COLO668 (cell line): ENCODE measurements around the gene ENTPD2.
A peak's percentile ranks its signal among the peaks of the same experiment; 100 is the strongest.

Source experiments
- DNase-seq: peaks from one replicate; lab custom pipeline; 2025; ENCODE audit not compliant: unreplicated experiment; lab: John Stamatoyannopoulos, UW

Gene ENTPD2

DNA sequence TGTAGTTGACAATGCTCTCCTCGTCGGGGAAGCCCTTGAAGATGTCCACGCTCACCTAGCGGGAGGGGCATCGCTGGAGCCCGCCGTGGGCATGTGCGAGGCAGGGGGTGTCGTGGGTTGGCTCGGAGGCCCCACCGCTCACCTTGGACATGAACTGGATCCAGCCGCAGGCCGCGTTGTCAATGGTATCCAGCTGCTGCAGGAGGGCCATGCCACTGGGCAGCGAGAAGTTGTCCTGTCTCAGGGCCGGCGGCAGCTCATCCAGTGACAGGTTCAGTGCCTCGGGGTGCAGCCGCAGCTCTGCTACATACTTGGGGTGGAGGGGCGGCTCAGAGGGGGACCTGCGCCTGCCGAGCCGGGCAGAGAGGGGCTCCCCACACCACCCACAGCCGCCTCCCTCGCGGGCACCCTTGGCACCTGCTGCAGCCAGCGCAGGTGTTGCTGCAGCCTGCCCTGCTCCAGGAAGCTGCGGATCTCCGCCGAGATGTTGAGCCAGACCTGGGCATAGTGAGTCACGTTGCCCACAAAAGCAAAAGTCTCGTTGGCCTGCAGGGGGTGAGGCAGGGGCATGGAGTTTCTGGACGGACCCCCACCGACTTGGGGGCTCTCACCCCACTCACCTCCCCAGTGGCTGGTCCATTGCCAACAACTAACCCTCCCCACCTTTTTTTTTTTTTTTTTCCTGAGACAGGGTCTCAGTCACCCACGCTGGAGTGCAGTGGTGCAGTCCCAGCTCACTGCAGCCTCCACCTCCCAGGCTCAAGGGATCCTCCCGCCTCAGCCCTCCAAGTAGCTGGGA lies 34.9 kb downstream of the ENTPD2 start:
- no peak for DNase-seq

- no peak for DNase-seq
Measured at GRCh38 chr9:137017791-137018497, 35.9 kb downstream of the ENTPD2 start.

- DNase-seq = no peak
Measured at GRCh38 chr9:137017071-137017470, 36.8 kb downstream of the ENTPD2 start.

DNA sequence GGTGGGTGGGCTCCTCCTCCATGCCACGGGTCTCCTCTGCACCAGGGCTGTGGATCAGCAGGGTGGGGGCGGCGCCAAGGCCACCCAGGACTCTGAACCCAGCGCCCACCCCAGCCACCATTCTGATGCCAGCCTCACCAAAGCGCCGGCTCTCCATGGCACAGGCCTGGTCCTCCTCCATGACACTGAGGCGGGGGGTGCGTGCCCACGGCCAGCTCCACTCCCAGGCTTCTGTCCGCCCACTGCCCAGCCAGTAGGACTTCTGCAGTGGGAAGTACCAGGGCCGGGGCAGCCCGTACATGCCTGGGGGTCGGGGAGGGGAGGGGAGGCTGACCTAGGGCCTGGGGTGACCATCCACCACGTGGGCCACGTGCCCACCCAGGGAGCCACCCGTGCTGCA lies 37.4 kb downstream of the ENTPD2 start:
- no peak for DNase-seq

DNA sequence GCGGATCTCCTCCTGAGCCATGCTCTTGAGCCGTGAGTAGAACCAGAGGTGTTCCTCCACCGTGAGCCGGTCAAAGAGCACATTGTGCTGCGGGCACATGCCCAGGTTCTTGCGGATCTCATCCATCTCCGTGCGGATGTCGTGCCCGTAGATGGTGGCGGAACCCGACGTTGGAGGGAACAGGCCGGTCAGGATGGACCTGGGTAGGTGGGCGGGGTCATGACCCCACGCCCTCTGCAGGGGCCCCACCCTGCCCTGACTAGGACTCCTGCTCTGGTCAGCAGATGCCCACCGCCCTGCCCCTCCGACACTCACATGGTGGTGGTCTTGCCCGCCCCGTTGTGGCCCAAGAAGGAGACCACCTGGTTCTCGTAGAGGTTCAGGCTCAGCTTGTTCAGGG lies 37.9 kb downstream of the ENTPD2 start:
- no peak for DNase-seq

- DNase-seq = no peak
Measured at GRCh38 chr9:137015540-137015930, 38.3 kb downstream of the ENTPD2 start.

DNA sequence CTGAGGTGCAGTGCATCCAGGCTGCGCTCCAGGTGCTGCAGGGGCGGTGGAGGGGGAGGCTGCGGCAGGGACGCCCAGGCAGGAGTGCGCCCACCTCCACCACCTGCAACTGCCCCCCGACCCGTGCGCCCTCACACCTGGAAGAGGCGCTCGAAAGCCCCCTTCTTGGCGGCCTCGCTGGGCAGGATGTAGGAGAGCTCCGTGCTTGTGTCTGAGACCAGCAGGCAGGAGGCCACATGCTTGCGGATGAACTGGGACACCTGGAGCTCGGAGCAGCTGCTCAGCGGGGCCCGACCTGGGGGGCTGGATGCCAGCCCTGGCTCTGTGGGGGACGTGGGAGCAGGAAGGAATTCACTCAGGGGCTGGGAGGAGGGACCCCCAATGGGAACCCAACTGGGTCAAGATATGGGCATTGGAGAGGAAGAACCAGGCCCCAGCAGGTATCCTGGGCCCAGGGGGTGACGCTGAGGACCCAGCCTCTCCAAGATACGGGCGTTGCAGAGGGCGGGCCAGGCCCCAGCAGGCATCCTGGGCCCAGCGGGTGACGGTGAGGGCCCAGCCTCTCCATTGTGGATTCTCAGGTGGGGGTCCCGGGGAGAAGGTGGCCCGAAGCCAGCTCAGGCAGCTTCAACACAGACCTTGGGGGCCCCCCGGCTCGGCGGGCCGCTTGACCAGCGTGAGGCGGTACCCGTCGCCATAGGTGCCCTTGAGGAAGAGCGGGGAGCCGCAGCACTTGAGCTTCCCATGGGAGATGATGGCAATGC lies 38.9 kb downstream of the ENTPD2 start:
- DNase-seq = no peak

- no peak for DNase-seq
Measured at GRCh38 chr9:137014166-137014565, 39.7 kb downstream of the ENTPD2 start.

GRCh38 chr9:137013571-137013940 lies 40.3 kb downstream of the ENTPD2 start:
- no peak for DNase-seq

GRCh38 chr9:137012694-137013570 lies 40.9 kb downstream of the ENTPD2 start:
- no peak for DNase-seq

GRCh38 chr9:137011907-137012675 lies 41.8 kb downstream of the ENTPD2 start:
- no peak for DNase-seq

DNA sequence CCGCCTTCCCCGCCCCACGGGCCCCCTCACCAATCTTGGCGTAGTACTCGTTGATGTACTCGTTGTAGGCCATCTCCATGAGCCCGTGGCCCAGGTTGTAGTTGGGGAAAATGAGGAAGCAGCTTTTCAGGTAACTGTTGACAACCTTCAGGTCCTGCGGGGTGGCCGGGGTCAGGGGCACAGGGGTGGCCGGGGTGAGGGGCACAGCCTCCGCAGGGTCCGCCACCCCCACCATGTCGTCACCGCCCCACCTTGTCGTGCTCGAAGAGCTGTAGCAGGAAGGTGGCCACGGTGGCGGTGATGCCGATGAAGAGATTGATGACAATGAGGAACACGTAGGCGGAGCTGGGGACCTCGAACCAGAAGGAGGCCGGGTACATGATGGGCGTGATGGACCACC lies 42.7 kb downstream of the ENTPD2 start:
- no peak for DNase-seq

- peak; percentile 87 for DNase-seq
Measured at GRCh38 chr9:137009938-137010732, 43.7 kb downstream of the ENTPD2 start.

DNA sequence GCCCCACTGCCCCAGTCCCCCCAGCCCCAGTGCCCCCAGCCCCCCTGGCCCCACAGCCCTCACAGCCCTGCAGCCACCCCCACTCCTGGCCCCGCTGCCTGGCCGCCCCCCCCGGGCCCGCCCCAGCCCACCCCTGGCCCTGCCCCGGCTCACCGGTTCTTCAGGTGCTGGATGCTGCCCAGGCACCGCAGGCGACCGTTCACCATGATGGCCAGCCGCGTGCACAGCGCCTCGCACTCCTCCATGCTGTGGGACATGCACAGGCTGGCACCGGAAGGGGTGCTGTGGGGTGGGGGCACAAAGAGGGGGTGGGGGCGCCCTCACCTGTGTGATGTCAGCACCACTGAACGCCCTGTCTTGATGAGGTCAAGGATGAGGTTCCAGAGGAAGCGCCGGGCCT lies 44.6 kb downstream of the ENTPD2 start:
- DNase-seq = no peak

DNA sequence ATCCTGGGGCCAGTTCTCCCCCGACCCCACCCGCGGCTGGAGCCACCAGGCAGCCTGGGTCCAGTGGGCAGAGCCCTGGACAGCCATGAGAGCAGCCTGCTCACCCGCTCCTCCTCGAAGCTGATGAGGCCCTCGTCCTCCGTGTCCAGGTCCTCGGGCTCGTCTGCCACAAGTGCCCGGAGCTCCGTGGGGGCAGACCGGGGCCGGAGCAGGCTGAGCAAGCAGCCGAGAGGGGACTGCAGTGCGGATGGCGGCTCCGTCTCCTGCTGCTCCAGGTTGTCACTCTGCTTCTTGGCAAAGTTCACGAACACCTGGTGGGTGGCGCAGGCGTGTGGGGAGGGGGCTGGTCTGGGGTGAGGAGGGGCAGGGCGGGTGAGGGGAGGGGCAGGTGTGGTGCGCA lies 45.5 kb downstream of the ENTPD2 start:
- no peak for DNase-seq

DNA sequence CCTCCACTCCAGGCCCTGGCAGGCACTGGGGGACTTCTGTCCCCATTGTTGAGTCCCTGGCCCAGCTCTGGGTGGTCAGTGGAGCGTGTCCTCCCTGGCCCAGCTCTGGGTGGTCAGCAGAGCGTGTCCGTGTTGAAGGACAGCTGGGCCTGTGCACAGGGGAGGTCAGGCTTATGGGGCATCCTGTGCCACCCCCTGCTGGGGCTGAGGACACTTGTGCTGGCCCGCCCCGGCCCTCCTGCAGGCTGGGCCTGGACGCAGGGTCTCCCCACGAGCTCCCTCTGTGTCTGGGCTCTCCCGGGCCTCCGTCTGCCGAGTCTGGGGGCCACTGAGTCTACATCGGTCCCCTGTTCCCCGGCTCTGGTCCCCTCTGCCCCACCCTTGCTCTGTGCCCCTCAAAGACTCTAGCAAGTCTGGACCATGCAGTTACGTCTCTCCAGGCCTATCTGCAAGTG lies 46.0 kb downstream of the ENTPD2 start:
- DNase-seq = no peak

DNA sequence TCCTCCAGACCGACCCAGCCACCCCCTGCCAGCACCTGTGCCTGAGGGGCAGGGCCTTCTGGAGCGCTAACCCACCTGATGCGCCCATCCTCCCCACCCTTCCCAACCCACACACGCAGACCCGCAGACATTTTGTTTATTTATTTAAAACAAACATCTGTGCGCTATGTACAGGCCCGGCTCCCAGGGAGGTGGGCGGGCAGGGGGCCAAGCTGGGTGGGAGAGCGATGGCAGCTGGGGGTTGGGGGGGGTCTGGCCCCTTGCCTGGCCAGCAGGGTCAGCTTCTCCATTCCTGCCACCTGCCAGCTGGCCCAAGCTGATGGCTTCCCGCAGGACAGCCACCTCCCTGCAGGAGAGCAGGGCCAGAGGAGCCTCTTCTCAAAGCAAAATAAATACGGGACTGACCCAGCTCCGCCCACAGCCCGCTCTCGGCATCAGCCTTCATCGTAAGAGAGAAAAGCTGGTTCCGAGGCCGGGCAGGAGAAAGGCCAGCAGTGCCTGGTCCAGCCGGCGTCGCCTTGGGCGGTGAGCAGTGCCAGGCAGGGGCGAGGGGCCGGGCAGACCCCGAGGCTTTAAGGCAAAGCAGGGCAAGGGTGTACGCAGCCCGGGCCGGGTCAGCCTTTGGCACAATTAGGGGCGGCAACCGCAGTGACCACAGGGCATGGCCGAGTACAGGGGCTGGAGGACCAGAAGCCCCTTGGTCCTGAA lies 46.6 kb downstream of the ENTPD2 start:
- DNase-seq = peak; percentile 66

GRCh38 chr9:137006116-137007003 lies 47.5 kb downstream of the ENTPD2 start:
- DNase-seq = no peak
